Activated CD4-positive, alpha-beta T cell treated with anti-CD3 and anti-CD28 coated beads, Interleukin-2, Interleukin-4, amounts not matched to agents 100 ng/mL and 50 ng/mL, durations not matched to agents 16 hours and 8 hours (primary cell): Measurements from ENCODE around the gene ANKRD65.
"Not testable (repeated sequence)": the region's sequence is repeated elsewhere in the genome, so short reads cannot be mapped to it uniquely, and the experiment has no call there.

Experiments used
- DNase-seq: peaks from one replicate; pipeline ENCODE4 v3.0.0-alpha.2; 2020; ENCODE audit warnings: low spot score

ANKRD65 gene

GRCh38 chr1:1430114-1430982 is 9.3 kb upstream of the ANKRD65 start:
- DNase-seq = no peak

GRCh38 chr1:1429671-1430073 is 8.6 kb upstream of the ANKRD65 start:
- DNase-seq = no peak

- DNase-seq = not testable (repeated sequence)
Measured at GRCh38 chr1:1428967-1429366, 7.9 kb upstream of the ANKRD65 start.

GRCh38 chr1:1428174-1428573 is 7.1 kb upstream of the ANKRD65 start:
- DNase-seq = no peak

GRCh38 chr1:1427820-1428148 is 6.7 kb upstream of the ANKRD65 start:
- no peak for DNase-seq

- DNase-seq = no peak
Measured at GRCh38 chr1:1427106-1427819, 6.2 kb upstream of the ANKRD65 start.

GRCh38 chr1:1426496-1427105 is 5.5 kb upstream of the ANKRD65 start:
- DNase-seq = no peak

GRCh38 chr1:1425753-1426495 is 4.8 kb upstream of the ANKRD65 start:
- no peak for DNase-seq

GRCh38 chr1:1425426-1425752 is 4.3 kb upstream of the ANKRD65 start:
- DNase-seq = no peak

GRCh38 chr1:1424707-1425106 is 3.6 kb upstream of the ANKRD65 start:
- DNase-seq = no peak

GRCh38 chr1:1423245-1423597 is 2.1 kb upstream of the ANKRD65 start:
- DNase-seq = no peak

GRCh38 chr1:1422465-1423244 is 1.6 kb upstream of the ANKRD65 start:
- DNase-seq = no peak

GRCh38 chr1:1421907-1422464 is 910 bp upstream of the ANKRD65 start:
- no peak for DNase-seq

- no peak for DNase-seq
Measured at GRCh38 chr1:1420654-1421141, 378 bp downstream of the ANKRD65 start.

- no peak for DNase-seq
Measured at GRCh38 chr1:1419813-1420653, 1.0 kb downstream of the ANKRD65 start.

- no peak for DNase-seq
Measured at GRCh38 chr1:1419363-1419812, 1.7 kb downstream of the ANKRD65 start.

GRCh38 chr1:1418464-1419362 is 2.4 kb downstream of the ANKRD65 start:
- DNase-seq = no peak

- DNase-seq = peak; percentile 49
Measured at GRCh38 chr1:1417825-1418463, 3.1 kb downstream of the ANKRD65 start.

- not testable (repeated sequence) for DNase-seq
Measured at GRCh38 chr1:1417396-1417795, 3.7 kb downstream of the ANKRD65 start.
